K562 (cell line): ENCODE data around the gene AKAP7. TPM values are rescaled to one million over a fixed set of nuclear protein-coding genes. Genes with fewer than 3 reads are reported as not detected.

Source experiments
- ATF7 ChIP-seq: fragments of 450-650 bp; IDR thresholded peaks from 2 replicates; pipeline ENCODE4 v1.7.1; 2014; ENCODE audit warnings: mild to moderate bottlenecking, moderate library complexity
- BACH1 ChIP-seq: fragments of 200-800 bp; sonication (Bioruptor generic); IDR thresholded peaks from 2 replicates; pipeline ENCODE4 v1.6.1; 2016; ENCODE audit warnings: missing genetic modification characterization, missing compliant biosample characterization
- CXXC5 ChIP-seq: fragments of 250-450 bp; sonication (Bioruptor Pico); IDR thresholded peaks from 2 replicates; pipeline ENCODE4 v1.8.0; 2022; ENCODE audit warnings: inconsistent platforms, mild to moderate bottlenecking, moderate library complexity
- ETV5 ChIP-seq: sonication (generic); formaldehyde crosslinking; IDR thresholded peaks from 2 replicates; pipeline ENCODE4 v1.4.0; 2020; ENCODE audit warnings: low read depth, mild to moderate bottlenecking, missing genetic modification reagents
- FUS ChIP-seq: fragments of 200-400 bp; formaldehyde crosslinking; optimal IDR thresholded peaks from 2 replicates; pipeline ENCODE3; 2017; ENCODE audit warnings: low read depth, low read length
- HDAC1 ChIP-seq, 2 experiments: fragments of 450-650 bp; IDR thresholded peaks; 2 replicates each; pipeline ENCODE4 v1.6.1; 2016 to 2017; ENCODE audit warnings: inconsistent platforms in 1 of 2, mild to moderate bottlenecking in 1 of 2, moderate library complexity in 1 of 2
- HDGF ChIP-seq: fragments of 450-650 bp; IDR thresholded peaks from 2 replicates; pipeline ENCODE4 v1.6.1; 2016
- MAZ ChIP-seq, 2 experiments: fragments of 450-650 bp in 1 of 2; sonication (generic) in 1 of 2; formaldehyde crosslinking; IDR thresholded peaks in 1 of 2; conservative IDR thresholded peaks in 1 of 2; 2 replicates each; pipeline versions ENCODE4 v1.4.0 to v1.5.0; 2020; ENCODE audit warnings: mild to moderate bottlenecking in 1 of 2, missing genetic modification reagents in 1 of 2
- MCM7 ChIP-seq, 2 experiments: fragments of 450-650 bp; IDR thresholded peaks; 2 replicates each; pipeline ENCODE4 v1.6.1; 2016 to 2018
- NCOA4 ChIP-seq: fragments of 450-650 bp; IDR thresholded peaks from 2 replicates; pipeline ENCODE4 v1.6.1; 2018; ENCODE audit warnings: mild to moderate bottlenecking; ENCODE audit not compliant: partially characterized antibody
- NFXL1 ChIP-seq: fragments of 450-650 bp; formaldehyde crosslinking; IDR thresholded peaks from 2 replicates; pipeline ENCODE4 v1.4.0; 2021; ENCODE audit warnings: mild to moderate bottlenecking
- NR2C2 ChIP-seq, 2 experiments: fragments of 200-800 bp in 1 of 2; sonication (Bioruptor generic) in 1 of 2; sonication (generic) in 1 of 2; formaldehyde crosslinking in 1 of 2; IDR thresholded peaks; 2 replicates each; pipeline versions ENCODE4 v1.6.1 to v1.8.0; 2016 to 2022; ENCODE audit warnings: mild to moderate bottlenecking in 1 of 2, missing compliant biosample characterization in 1 of 2, missing genetic modification characterization in 1 of 2, missing genetic modification reagents in 1 of 2
- PHF20 ChIP-seq: fragments of 450-650 bp; IDR thresholded peaks from 2 replicates; pipeline ENCODE4 v1.6.1; 2018; ENCODE audit not compliant: partially characterized antibody
- PHF8 ChIP-seq: fragments of 200-600 bp; sonication (generic); IDR thresholded peaks from 2 replicates; pipeline ENCODE4 v1.6.1; 2012; ENCODE audit warnings: mixed run types, mild to moderate bottlenecking, inconsistent platforms, low read length, moderate library complexity, borderline replicate concordance
- POU5F1 ChIP-seq: fragments of 150-350 bp; IDR thresholded peaks from 2 replicates; pipeline ENCODE4 v1.6.1; 2014; ENCODE audit warnings: borderline replicate concordance, low read length, low read depth, mild to moderate bottlenecking; ENCODE audit not compliant: partially characterized antibody
- SMARCA5 ChIP-seq: fragments of 450-650 bp; IDR thresholded peaks from 2 replicates; pipeline ENCODE4 v1.6.1; 2016
- SREBF1 ChIP-seq: fragments of 150-350 bp; IDR thresholded peaks from 2 replicates; pipeline ENCODE4 v1.6.1; 2014; ENCODE audit warnings: antibody characterized with exemption, low read depth, low read length, borderline replicate concordance
- TAF9B ChIP-seq: fragments of 450-650 bp; IDR thresholded peaks from 2 replicates; pipeline ENCODE4 v1.6.1; 2018; ENCODE audit warnings: mild to moderate bottlenecking; ENCODE audit not compliant: partially characterized antibody
- TBL1XR1 ChIP-seq, 2 experiments: IDR thresholded peaks; 2 replicates each; pipeline ENCODE4 v1.6.1; 2012; ENCODE audit warnings: improper control_type of control experiment in 2 of 2, low read length in 2 of 2, mild to moderate bottlenecking in 1 of 2
- ZBTB11 ChIP-seq, 3 experiments: fragments of 200-800 bp in 1 of 3; fragments of 250-450 bp in 1 of 3; fragments of 450-650 bp in 1 of 3; sonication (Bioruptor Pico) in 1 of 3; sonication (Bioruptor generic) in 1 of 3; formaldehyde crosslinking in 1 of 3; IDR thresholded peaks; 2 replicates each; pipeline versions ENCODE4 v1.6.1 to v1.8.0; 2016 to 2022; ENCODE audit warnings: mild to moderate bottlenecking in 2 of 3, missing genetic modification characterization in 2 of 3, missing compliant biosample characterization in 1 of 3, moderate library complexity in 1 of 3
- ZBTB5 ChIP-seq: fragments of 450-650 bp; IDR thresholded peaks from 2 replicates; pipeline ENCODE4 v1.6.1; 2017; ENCODE audit warnings: antibody characterized with exemption
- polyA plus RNA-seq, 8 experiments: library from polyadenylated mRNA; depleted of rRNA in 4 of 8; stranded (reverse) in 5 of 8; unstranded in 3 of 8; fragments of >200 nt; fragmentation: Nextera tagmentation in 2 of 8; fragmentation: Illumina TruSeq in 1 of 8; extraction: Ambion mirVana in 2 of 8; extraction: Trizol in 1 of 8; gene quantifications; 2 replicates each; pipeline versions ENCODE4 v1.2.1 to v1.2.3, GENCODE V29; 2011 to 2014; ENCODE audit warnings: inconsistent platforms in 1 of 8, missing spikeins in 1 of 8
- total RNA-seq, 7 experiments: library from RNA; depleted of rRNA in 6 of 7; stranded (reverse); fragments of >200 nt in 6 of 7; fragmentation: Illumina TruSeq in 2 of 7; extraction: Trizol in 2 of 7; gene quantifications; 2 replicates each; pipeline versions ENCODE4 v1.2.1 to v1.2.3, GENCODE V29; 2011 to 2021; ENCODE audit warnings: low replicate concordance in 1 of 7

The AKAP7 gene
- total and polyA plus RNA-seq, 9 of the 15 experiments (the other 6 are each of a cell fraction or from before 2014, with no cell fraction given), result 0.82 to 2.6 (median 1.6) TPM

GRCh38 chr6:131135244-131136020 is at the start of gene AKAP7 (continued):
- no peak for TF ChIP-seq NR2C2 (CRISPR knock-in tag; IDR thresholded peaks at IDR 0.05)
- TF ChIP-seq NR2C2 (tag; IDR thresholded peaks at IDR 0.05), result peak; percentile 61; the same call in 1 of the 2 replicates
- TF ChIP-seq PHF8, result peak; percentile 56; the same call in 1 of the 2 replicates
- TF ChIP-seq ATF7, result no peak
- no peak for TF ChIP-seq NFXL1 (CRISPR knock-in tag)
- no peak for TF ChIP-seq FUS
- TF ChIP-seq HDAC1 (IDR thresholded peaks at IDR 0.05), result no peak
- TF ChIP-seq ETV5 (CRISPR knock-in tag), result no peak
- TF ChIP-seq TBL1XR1 (IDR thresholded peaks at IDR 0.05; ENCODE audit: low read length in 2 of 2), result no peak
- TF ChIP-seq CXXC5, result peak; percentile 81
- TF ChIP-seq TAF9B, result no peak
- no peak for TF ChIP-seq ZBTB11 (CRISPR knock-in tag; IDR thresholded peaks at IDR 0.05)
- no peak for TF ChIP-seq NCOA4
- TF ChIP-seq PHF20, result no peak
- TF ChIP-seq HDGF, result no peak
- no peak for TF ChIP-seq POU5F1
- TF ChIP-seq SREBF1, result no peak
- no peak for TF ChIP-seq SMARCA5
- no peak for TF ChIP-seq MCM7 (IDR thresholded peaks at IDR 0.05)
- TF ChIP-seq MAZ (CRISPR knock-in tag; conservative IDR thresholded peaks at IDR 0.05 in 1 of 2, IDR thresholded peaks at IDR 0.05 in 1 of 2), result peak; percentile 27 to 55; a peak in 2 of 4 replicates
- no peak for TF ChIP-seq ZBTB5
- no peak for TF ChIP-seq BACH1 (tag)
